Uterus (tissue), 4 donors: ENCODE results near the gene SEC14L6. TPM values are rescaled to one million over a fixed set of nuclear protein-coding genes. Genes with fewer than 3 reads are reported as not detected.

ENCODE experiments used
- DNase-seq, 2 donors: peaks; one replicate each; pipeline ENCODE4 v3.0.0-alpha.2; 2019 to 2020
- H3K27ac ChIP-seq, 2 donors: fragments of 200-600 bp; sonication (generic); 1 replicate in 1 of 2; 2 replicates in 1 of 2; pipeline ENCODE4 v1.5.1; 2016 to 2018
- H3K27me3 ChIP-seq, 2 donors: fragments of 200-600 bp; sonication (generic); one replicate each; pipeline ENCODE4 v1.5.1; 2018 to 2019; ENCODE audit warnings: control low read depth in 1 of 2
- H3K36me3 ChIP-seq, 2 donors: fragments of 200-600 bp; sonication (generic); one replicate each; pipeline ENCODE4 v1.5.1; 2019; ENCODE audit warnings: control low read depth in 1 of 2
- H3K4me1 ChIP-seq, 2 donors: fragments of 200-600 bp; sonication (generic); one replicate each; pipeline ENCODE4 v1.5.1; 2018 to 2019; ENCODE audit warnings: control low read depth in 1 of 2
- H3K4me3 ChIP-seq, 2 donors: fragments of 200-600 bp; sonication (generic); 1 replicate in 1 of 2; 2 replicates in 1 of 2; pipeline ENCODE4 v1.5.1; 2018 to 2019; ENCODE audit warnings: mild to moderate bottlenecking in 1 of 2
- H3K9me3 ChIP-seq, 2 donors: fragments of 200-600 bp; sonication (generic); one replicate each; pipeline ENCODE4 v1.5.1; 2019; ENCODE audit warnings: control low read depth in 1 of 2
- CTCF ChIP-seq, 4 experiments: fragments of 200-600 bp in 2 of 4; fragments of 450-650 bp in 2 of 4; sonication (generic) in 2 of 4; IDR thresholded peaks; one replicate each; pipeline ENCODE4 v1.5.1; 2016 to 2019; ENCODE audit warnings: antibody characterized with exemption in 4 of 4, mild to moderate bottlenecking in 2 of 4, moderate library complexity in 1 of 4
- POLR2A ChIP-seq, 2 donors: fragments of 450-650 bp; IDR thresholded peaks; one replicate each; pipeline ENCODE4 v1.6.1; 2016; ENCODE audit warnings: antibody characterized with exemption in 2 of 2, mild to moderate bottlenecking in 1 of 2, moderate library complexity in 1 of 2
- intact Hi-C: fragments of 100-400 bp; cut with DNase I; formaldehyde crosslinking; loops from one replicate; pipeline ENCODE4 v1.15.1; 2023; ENCODE audit warnings: low total_unique reads
- total RNA-seq, 4 donors: library from RNA; depleted of rRNA in 3 of 4; stranded (reverse); fragments of >200 nt in 3 of 4; gene quantifications; one replicate each; pipeline versions ENCODE4 v1.1.0 to v1.2.4, GENCODE V29; 2014 to 2023
- donor health status: DM: yes; HTN: yes; CAD: no.

The SEC14L6 gene
- total RNA-seq, 4 donors from 2014 or later: under 0.01 to 4.8 (median 4.0) TPM; not detected in 1

- intact Hi-C loops: no loop called here
- Histone ChIP-seq H3K36me3 (no peaks in the 10 kb centered on the region), H3K4me3 (no peak overlapping the region), H3K9me3 (no peaks in the 10 kb centered on the region), H3K27ac (no peak overlapping the region), H3K4me1 (no peaks in the 10 kb centered on the region), H3K27me3 (no peaks in the 10 kb centered on the region)
- no peak for TF ChIP-seq CTCF (IDR thresholded peaks at IDR 0.05)
- TF ChIP-seq POLR2A (IDR thresholded peaks at IDR 0.05): no peak
- DNase-seq: no peak
Observed at GRCh38 chr22:30521368-30522156, 25.0 kb downstream of the SEC14L6 start.

DNA sequence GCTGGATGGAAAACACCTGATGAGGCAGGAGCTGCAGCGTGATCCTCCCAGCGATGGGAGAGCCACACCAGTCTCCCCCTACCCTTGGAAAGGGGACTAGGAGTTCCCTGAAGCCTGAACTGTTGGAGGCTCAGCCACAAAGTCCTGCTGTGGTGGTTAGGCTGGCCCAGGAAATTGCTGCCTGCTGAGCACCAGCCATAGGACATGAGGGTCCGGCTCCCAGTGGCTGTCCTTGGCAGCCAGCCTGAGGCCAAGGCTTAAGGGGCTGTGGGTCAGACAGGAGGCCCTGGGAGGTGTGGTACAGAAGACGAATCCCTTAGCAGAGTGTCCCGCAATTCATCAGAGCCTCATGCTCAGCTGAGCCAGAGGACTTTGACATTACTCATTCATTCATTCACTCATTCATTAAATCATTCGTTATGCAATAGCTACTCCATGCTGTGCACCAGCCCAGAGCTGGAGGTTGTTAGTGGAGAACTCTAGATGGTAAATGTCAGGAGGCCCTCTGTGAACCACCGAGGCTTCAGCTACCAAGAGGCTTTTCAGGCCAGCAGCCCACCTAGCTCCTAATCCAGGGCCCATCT, 26.6 kb downstream of the SEC14L6 start:
- no peak for DNase-seq
- H3K27me3 ChIP-seq: no peaks in the 10 kb centered on the region
- no peak for TF ChIP-seq CTCF (IDR thresholded peaks at IDR 0.05)
- no peak for TF ChIP-seq POLR2A (IDR thresholded peaks at IDR 0.05)
- no peaks in the 10 kb centered on the region for H3K4me1 ChIP-seq
- intact Hi-C loops: no loop called here
- no peaks in the 10 kb centered on the region for H3K36me3 ChIP-seq
- no peaks in the 10 kb centered on the region for H3K9me3 ChIP-seq
- H3K27ac ChIP-seq: no peak overlapping the region
- H3K4me3 ChIP-seq: no peak overlapping the region

- intact Hi-C loops: no loop called here
- H3K27ac ChIP-seq: no peak overlapping the region
- no peaks in the 10 kb centered on the region for H3K9me3 ChIP-seq
- H3K36me3 ChIP-seq: no peaks in the 10 kb centered on the region
- no peaks in the 10 kb centered on the region for H3K4me1 ChIP-seq
- TF ChIP-seq CTCF (IDR thresholded peaks at IDR 0.05) (no peak), POLR2A (IDR thresholded peaks at IDR 0.05) (no peak)
- no peak overlapping the region for H3K4me3 ChIP-seq
- DNase-seq: no peak
- H3K27me3 ChIP-seq: no peaks in the 10 kb centered on the region
Observed at GRCh38 chr22:30516731-30517130, 29.8 kb downstream of the SEC14L6 start.

DNA sequence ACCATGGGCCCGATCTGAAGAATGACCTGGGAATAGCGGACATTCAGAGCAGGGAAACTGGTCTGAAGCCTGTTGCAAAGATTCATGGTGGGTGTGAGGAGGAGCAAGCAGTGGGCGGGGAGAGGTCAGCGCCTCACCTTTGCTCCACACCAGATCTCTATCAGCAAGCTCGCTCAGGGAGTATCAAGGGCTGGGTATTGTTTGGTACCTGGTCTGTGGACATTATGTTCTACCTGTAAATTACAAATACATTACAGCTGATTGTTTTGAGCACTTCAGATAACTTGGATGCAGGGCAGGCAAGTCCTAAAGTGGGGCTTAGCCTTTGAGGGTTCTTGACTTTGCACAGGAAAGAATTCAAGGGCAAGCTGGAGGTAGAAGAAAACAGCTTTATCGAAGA, 30.3 kb downstream of the SEC14L6 start:
- Histone ChIP-seq H3K4me1 (no peaks in the 10 kb centered on the region), H3K27me3 (no peaks in the 10 kb centered on the region), H3K36me3 (no peaks in the 10 kb centered on the region), H3K4me3 (no peak overlapping the region), H3K9me3 (no peaks in the 10 kb centered on the region), H3K27ac (no peak overlapping the region)
- intact Hi-C loops: no loop called here
- DNase-seq: no peak
- no peak for TF ChIP-seq POLR2A (IDR thresholded peaks at IDR 0.05)
- TF ChIP-seq CTCF (IDR thresholded peaks at IDR 0.05): no peak

DNA sequence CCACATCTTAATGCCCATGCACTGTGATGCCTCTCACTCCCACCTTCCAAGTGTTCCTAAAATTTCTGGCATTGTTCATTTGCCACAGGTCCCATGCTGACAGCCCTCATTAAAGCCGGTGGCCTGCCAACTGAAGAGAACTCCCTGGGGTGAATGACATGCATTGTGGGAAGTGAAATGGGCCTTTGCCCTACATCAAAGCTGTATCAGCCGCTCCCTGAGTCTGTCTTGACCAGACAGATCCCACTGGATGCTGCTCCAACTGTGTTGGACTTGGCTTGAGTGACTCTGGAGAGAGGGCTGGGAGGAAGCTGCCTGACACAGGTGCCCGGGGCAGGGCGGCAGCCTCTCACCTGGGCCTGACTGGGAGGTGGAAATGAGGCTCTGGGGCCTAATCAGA, 32.3 kb downstream of the SEC14L6 start:
- TF ChIP-seq CTCF (IDR thresholded peaks at IDR 0.05): no peak
- no peak for TF ChIP-seq POLR2A (IDR thresholded peaks at IDR 0.05)
- Histone ChIP-seq H3K27ac (no peak overlapping the region), H3K9me3 (no peaks in the 10 kb centered on the region), H3K27me3 (no peaks in the 10 kb centered on the region), H3K36me3 (no peaks in the 10 kb centered on the region), H3K4me1 (no peaks in the 10 kb centered on the region), H3K4me3 (no peak overlapping the region)
- no peak for DNase-seq
- intact Hi-C loops: no loop called here
